Measurements from ENCODE around the gene C1orf105. TPM values are rescaled to one million over a fixed set of nuclear protein-coding genes. Genes with fewer than 3 reads are reported as not detected.

Gene C1orf105
- total and polyA plus RNA-seq, 2 of the 8 experiments (the other 6 are each of a cell fraction or from before 2014, with no cell fraction given), result not detected

- H2BK5ac ChIP-seq (ENCODE audit: low read depth, low read length), result no peak overlapping the region
- no peak overlapping the region for H3K9ac ChIP-seq (replicated peaks in 1 of 4; ENCODE audit: extremely low read depth in 1 of 4, low read depth in 3 of 4, low read length in 3 of 4)
- ChIA-PET POLR2A (ENCODE audit: partially characterized antibody) (interaction anchor here (0.6 kb wide), 1 partner anchor 114 kb away, joined by 3 read pairs; no protein-coding TSS in a partner anchor), CTCF (ENCODE audit: partially characterized antibody) (interaction anchor here (0.7 to 1.4 kb wide), 6 partner anchors 10 to 101 kb away, joined by 3 to 4 read pairs (median 3); no protein-coding TSS in a partner anchor)
- WGBS, 2 experiments (ENCODE audit: extremely low coverage in 1 of 2, insufficient coverage in 1 of 2, insufficient read length in 1 of 2, insufficient replicate concordance in 2 of 2, low coverage in 1 of 2, low lambda C conversion rate in 2 of 2, missing lambda C conversion rate in 1 of 2), result 81% methylated on average over 2 of the region's 2 CpGs; no CpG with 5 or more reads in 1 of the 2 experiments
- H3K27ac ChIP-seq (ENCODE audit: low read depth, low read length), result no peak overlapping the region
- no peaks in the 10 kb centered on the region for H3K27me3 ChIP-seq (replicated peaks in 1 of 4; ENCODE audit: control insufficient read depth in 3 of 4, extremely low read depth in 1 of 4, insufficient read depth in 3 of 4, low read length in 3 of 4)
- no peak overlapping the region for H3K56ac ChIP-seq (replicated peaks; ENCODE audit: insufficient read length, low read depth, low read length)
- no peaks in the 10 kb centered on the region for H3K36me3 ChIP-seq (ENCODE audit: control insufficient read depth in 2 of 4, insufficient read depth in 4 of 4, low read length in 3 of 4)
- no peak overlapping the region for H3K23ac ChIP-seq (ENCODE audit: insufficient read length)
- no peaks in the 10 kb centered on the region for H3K4me1 ChIP-seq (replicated peaks in 1 of 4; ENCODE audit: control insufficient read depth in 3 of 4, insufficient read depth in 4 of 4, low read length in 3 of 4)
- H2AFZ ChIP-seq (ENCODE audit: low read length), result no peak overlapping the region
- no peak overlapping the region for H3K18ac ChIP-seq (ENCODE audit: extremely low read depth, low read length)
- no peaks in the 10 kb centered on the region for H3K9me3 ChIP-seq (ENCODE audit: insufficient read depth in 2 of 2, low read depth in 1 of 2, low read length in 1 of 2)
- H3K14ac ChIP-seq (ENCODE audit: insufficient read length), result no peak overlapping the region
- H4K91ac ChIP-seq (replicated peaks; ENCODE audit: insufficient read length, low read length), result no peak overlapping the region
- no peaks in the 10 kb centered on the region for H4K20me1 ChIP-seq (replicated peaks in 1 of 2; ENCODE audit: control insufficient read depth in 1 of 2, insufficient read depth in 2 of 2, low read length in 2 of 2)
- H3K79me1 ChIP-seq (ENCODE audit: low read depth, low read length), result no peaks in the 10 kb centered on the region
- H3K4ac ChIP-seq (replicated peaks; ENCODE audit: insufficient read length, low read depth, low read length), result no peak overlapping the region
- no peak overlapping the region for H2BK120ac ChIP-seq (replicated peaks; ENCODE audit: low read depth, low read length)
- H3K4me3 ChIP-seq (ENCODE audit: extremely low read depth in 1 of 4, insufficient read depth in 2 of 4, low read depth in 3 of 4, low read length in 4 of 4), result no peak overlapping the region
- H4K5ac ChIP-seq (ENCODE audit: insufficient read length, low read depth, low read length), result no peak overlapping the region
- no peak overlapping the region for H4K8ac ChIP-seq (ENCODE audit: extremely low read depth, insufficient read depth, low read length)
- H3K79me2 ChIP-seq (ENCODE audit: control insufficient read depth in 1 of 2, insufficient read depth in 2 of 2, low read length in 2 of 2), result no peaks in the 10 kb centered on the region
- H2BK15ac ChIP-seq (ENCODE audit: low read length), result no peak overlapping the region
- H2BK12ac ChIP-seq (ENCODE audit: low read depth, low read length), result no peak overlapping the region
- H2BK20ac ChIP-seq (ENCODE audit: low read length), result no peak overlapping the region
- DNase-seq (ENCODE audit: low read depth in 1 of 2, low spot score in 2 of 2), result no peak
- no peak overlapping the region for H3K4me2 ChIP-seq (ENCODE audit: insufficient read depth in 1 of 2, low read depth in 2 of 2, low read length in 2 of 2)
- H3K23me2 ChIP-seq (ENCODE audit: low read depth, low read length), result no peaks in the 10 kb centered on the region
- FAIRE-seq, result no peak
- H2AK5ac ChIP-seq (ENCODE audit: low read depth, low read length), result no peak overlapping the region
- TF ChIP-seq CTBP2 (IDR thresholded peaks at IDR 0.05; ENCODE audit: borderline replicate concordance, insufficient read depth, insufficient read length, low read length), result no peak
- no peak for TF ChIP-seq TCF12 (IDR thresholded peaks at IDR 0.05; ENCODE audit: low read depth, low read length)
- no peak for TF ChIP-seq SP2 (IDR thresholded peaks at IDR 0.05; ENCODE audit: low read length)
- TF ChIP-seq POLR2AphosphoS5 (IDR thresholded peaks at IDR 0.05; ENCODE audit: low read depth, low read length), result no peak
- TF ChIP-seq RBBP5 (IDR thresholded peaks at IDR 0.05; ENCODE audit: borderline replicate concordance, low read depth, low read length), result no peak
- TF ChIP-seq TAF1 (IDR thresholded peaks at IDR 0.05; ENCODE audit: low read depth, low read length), result no peak
- TF ChIP-seq ATF2 (IDR thresholded peaks at IDR 0.05; ENCODE audit: low read length), result no peak
- no peak for TF ChIP-seq PHF8 (conservative IDR thresholded peaks at IDR 0.05; ENCODE audit: low read depth, low read length)
- TF ChIP-seq RFX5 (IDR thresholded peaks at IDR 0.05; ENCODE audit: borderline replicate concordance, low read depth, low read length), result no peak
- TF ChIP-seq SIX5 (IDR thresholded peaks at IDR 0.05; ENCODE audit: low read depth, low read length), result no peak
- no peak for TF ChIP-seq SIN3A (conservative IDR thresholded peaks at IDR 0.05 in 1 of 2, IDR thresholded peaks at IDR 0.05 in 1 of 2; ENCODE audit: low read depth in 1 of 2, low read length in 2 of 2)
- TF ChIP-seq GTF2F1 (IDR thresholded peaks at IDR 0.05; ENCODE audit: borderline replicate concordance, low read depth, low read length), result no peak
These were observed 8.6 kb upstream of the C1orf105 start for GRCh38 chr1:172411791-172412338.
